A673 (cell line): ENCODE measurements around the gene GLIPR1L1. TPM values are rescaled to one million over a fixed set of nuclear protein-coding genes. Genes with fewer than 3 reads are reported as not detected.

ENCODE experiments used
- BruUV-seq: library from RNA; stranded (reverse); fragments of 400-500 nt; replicated peaks from 2 replicates; lab custom pipeline; 2021; lab: Mats Ljungman, UMichigan
- CTCF ChIA-PET: fragments of 300-600 bp; sonication (Branson Sonifier 250); formaldehyde crosslinking; loops from one replicate; lab custom pipeline; 2022; ENCODE audit warnings: antibody characterized with exemption; lab: Charles Lee
- POLR2A ChIA-PET: fragments of 300-600 bp; sonication (Branson Sonifier 250); formaldehyde crosslinking; loops from one replicate; lab custom pipeline; 2022; ENCODE audit warnings: antibody characterized with exemption; ENCODE audit not compliant: low non-redundant PET; lab: Charles Lee
- DNase-seq: peaks from one replicate; pipeline ENCODE4 v3.0.0-alpha.2; 2015; ENCODE audit warnings: low spot score
- H3K27ac ChIP-seq: fragments of 200-600 bp; sonication (generic); 2 replicates; pipeline ENCODE4 v1.5.1; 2016; ENCODE audit warnings: mixed run types, low read depth, mild to moderate bottlenecking, mixed read lengths, antibody characterized with exemption, low read length; ENCODE audit not compliant: poor library complexity, severe bottlenecking
- H3K27me3 ChIP-seq: fragments of 200-600 bp; sonication (generic); replicated peaks from 2 replicates; pipeline ENCODE4 v1.6.1; 2017; ENCODE audit warnings: mixed run types, low read depth, mild to moderate bottlenecking, mixed read lengths, antibody characterized with exemption, low read length; ENCODE audit not compliant: insufficient read depth, poor library complexity
- H3K36me3 ChIP-seq: fragments of 200-600 bp; sonication (generic); 2 replicates; pipeline ENCODE4 v1.6.1; 2016; ENCODE audit warnings: mixed run types, mild to moderate bottlenecking, mixed read lengths, antibody characterized with exemption, low read length; ENCODE audit not compliant: insufficient read depth, poor library complexity, severe bottlenecking
- H3K4me1 ChIP-seq: fragments of 200-600 bp; sonication (generic); 2 replicates; pipeline ENCODE4 v1.6.1; 2017; ENCODE audit warnings: mixed run types, mild to moderate bottlenecking, mixed read lengths, antibody characterized with exemption, low read length; ENCODE audit not compliant: insufficient read depth, poor library complexity, severe bottlenecking
- H3K4me3 ChIP-seq: fragments of 200-600 bp; sonication (generic); 2 replicates; pipeline ENCODE4 v1.5.1; 2016; ENCODE audit warnings: low read depth, mixed run types, mild to moderate bottlenecking, mixed read lengths, low read length; ENCODE audit not compliant: poor library complexity, severe bottlenecking
- H3K9me3 ChIP-seq: fragments of 200-600 bp; sonication (generic); 2 replicates; pipeline ENCODE4 v1.6.1; 2016; ENCODE audit warnings: mixed run types, low read depth, mild to moderate bottlenecking, mixed read lengths, antibody characterized with exemption, low read length; ENCODE audit not compliant: poor library complexity, severe bottlenecking
- CTCF ChIP-seq: fragments of 300-800, 200-600 bp; sonication (generic); conservative IDR thresholded peaks from 2 replicates; pipeline ENCODE4 v1.5.1; 2017; ENCODE audit warnings: low read depth, mild to moderate bottlenecking, antibody characterized with exemption, low read length, moderate library complexity, mixed read lengths
- EZH2 ChIP-seq: fragments of 200-600 bp; sonication (generic); IDR thresholded peaks from 2 replicates; pipeline ENCODE4 v1.6.1; 2017; ENCODE audit warnings: borderline replicate concordance, low read depth, mild to moderate bottlenecking, mixed read lengths, antibody characterized with exemption, low read length; ENCODE audit not compliant: poor library complexity, severe bottlenecking
- intact Hi-C: fragments of 100-400 bp; cut with micrococcal nuclease; formaldehyde crosslinking; loops from one replicate; pipeline ENCODE4 v1.10.0; 2022; ENCODE audit not compliant: unreplicated experiment
- total RNA-seq: library from RNA; stranded (reverse); gene quantifications from 2 replicates; pipeline ENCODE4 v1.2.3, GENCODE V29; 2021

The GLIPR1L1 gene
- total RNA-seq, 1 experiment from 2014 or later = not detected

- POLR2A ChIA-PET = no interaction called here
- no peak for TF ChIP-seq EZH2
- TF ChIP-seq CTCF = no peak
- intact Hi-C loops = loop anchor here (5.0 kb wide), 1 partner anchor 489 kb away; no protein-coding TSS in a partner anchor
These were observed 43.5 kb upstream of the GLIPR1L1 start for GRCh38 chr12:75291014-75291413.

GRCh38 chr12:75294336-75294735, 40.1 kb upstream of the GLIPR1L1 start:
- H3K4me1 ChIP-seq = no peaks in the 10 kb centered on the region
- no peak for TF ChIP-seq EZH2
- no peak for TF ChIP-seq CTCF
- H3K27me3 ChIP-seq = no peaks in the 10 kb centered on the region
- POLR2A ChIA-PET = no interaction called here
- CTCF ChIA-PET = no interaction called here
- intact Hi-C loops = loop anchor here (5.0 kb wide), 1 partner anchor 492 kb away; no protein-coding TSS in a partner anchor
- no peak overlapping the region for H3K4me3 ChIP-seq
- no peak overlapping the region for H3K27ac ChIP-seq
- H3K36me3 ChIP-seq = no peaks in the 10 kb centered on the region
- DNase-seq = no peak
- H3K9me3 ChIP-seq = no peaks in the 10 kb centered on the region
- no TSS peak for BruUV-seq

More at GRCh38 chr12:75291014-75291413, 43.5 kb upstream of the GLIPR1L1 start:
- no peaks in the 10 kb centered on the region for H3K36me3 ChIP-seq
- CTCF ChIA-PET = no interaction called here
- no peaks in the 10 kb centered on the region for H3K27me3 ChIP-seq
- no peak overlapping the region for H3K27ac ChIP-seq
- H3K4me1 ChIP-seq = no peaks in the 10 kb centered on the region
- no peak for DNase-seq
- H3K4me3 ChIP-seq = no peak overlapping the region
- BruUV-seq = no TSS peak
- H3K9me3 ChIP-seq = no peaks in the 10 kb centered on the region

- no peaks in the 10 kb centered on the region for H3K27me3 ChIP-seq
- ChIA-PET CTCF (no interaction called here), POLR2A (no interaction called here)
- no peaks in the 10 kb centered on the region for H3K9me3 ChIP-seq
- DNase-seq = no peak
- BruUV-seq = no TSS peak
- H3K4me1 ChIP-seq = no peaks in the 10 kb centered on the region
- no peak overlapping the region for H3K27ac ChIP-seq
- intact Hi-C loops = loop anchor here (5.0 kb wide), 1 partner anchor 492 kb away; no protein-coding TSS in a partner anchor
- no peak overlapping the region for H3K4me3 ChIP-seq
- H3K36me3 ChIP-seq = no peaks in the 10 kb centered on the region
- TF ChIP-seq CTCF (no peak), EZH2 (no peak)
These were observed 39.7 kb upstream of the GLIPR1L1 start for GRCh38 chr12:75294797-75295196.
